HG03097 (cell line): ENCODE data around the gene COMMD9.

Source experiments
- ATAC-seq: cut with Tn5 transposase; IDR thresholded peaks from one replicate; pipeline ENCODE4 v1.9.1; 2021; ENCODE audit not compliant: unreplicated experiment, low FRiP score

COMMD9 gene

GRCh38 chr11:36228689-36229088 is 60.5 kb downstream of the COMMD9 start:
- no peak for ATAC-seq

DNA sequence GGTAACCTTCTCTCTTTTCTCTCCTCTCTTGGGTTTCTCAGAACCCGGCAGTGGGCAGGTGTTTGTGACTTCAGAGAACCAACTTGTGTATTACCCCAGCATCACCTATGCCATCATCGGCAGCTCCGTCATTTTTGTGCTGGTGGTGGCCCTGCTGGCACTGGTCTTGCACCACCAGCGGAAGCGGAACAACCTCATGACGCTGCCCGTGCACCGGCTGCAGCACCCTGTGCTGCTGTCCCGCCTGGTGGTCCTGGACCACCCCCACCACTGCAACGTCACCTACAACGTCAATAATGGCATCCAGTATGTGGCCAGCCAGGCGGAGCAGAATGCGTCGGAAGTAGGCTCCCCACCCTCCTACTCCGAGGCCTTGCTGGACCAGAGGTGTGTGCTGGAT is 62.2 kb downstream of the COMMD9 start:
- no peak for ATAC-seq

- no peak for ATAC-seq
Measured at GRCh38 chr11:36224209-36224882, 64.9 kb downstream of the COMMD9 start.

DNA sequence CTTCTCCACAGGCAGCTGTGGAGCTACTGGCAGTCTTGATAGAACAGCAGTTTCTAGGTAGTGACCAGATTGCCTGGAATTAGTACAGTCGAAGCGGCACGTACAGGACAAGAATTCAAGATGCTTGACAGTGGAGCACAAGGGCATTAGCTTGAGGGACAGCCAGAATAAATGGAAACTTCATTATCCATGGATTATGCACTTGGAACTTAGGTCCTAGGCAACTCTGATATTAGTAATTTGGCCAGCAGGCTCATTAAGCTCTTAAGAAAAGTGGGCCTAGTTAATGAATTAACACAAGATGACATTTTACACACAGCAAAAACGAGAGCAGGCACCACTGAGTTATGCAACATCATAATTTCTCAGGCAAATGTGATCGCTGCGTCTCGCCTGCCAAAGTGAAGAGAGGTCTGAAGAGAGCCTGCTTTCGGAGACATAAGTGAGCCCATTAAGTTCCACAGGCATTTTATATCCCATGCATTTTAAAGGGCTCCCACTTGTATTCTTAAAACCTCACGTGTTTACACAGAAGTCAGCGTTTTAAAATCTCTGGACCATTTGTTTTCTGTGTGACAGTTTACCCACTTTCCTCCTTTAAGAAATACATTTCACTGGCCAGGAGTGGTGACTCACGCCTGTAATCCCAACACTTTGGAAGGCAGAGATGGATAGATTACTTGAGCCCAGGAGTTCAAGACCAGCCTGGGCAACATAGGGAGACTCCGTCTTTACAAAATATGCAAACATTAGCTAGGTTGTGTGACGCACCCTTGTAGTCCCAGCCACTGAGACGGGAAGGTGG is 66.2 kb downstream of the COMMD9 start:
- ATAC-seq: no peak
